T-helper 1 cell treated with Interleukin-12 subunit alpha and Interleukin-12 subunit beta and Interleukin-4 antibody, amounts not matched to agents 30 μg/mL and 1 μg/mL, for 36 hours (primary cell): ENCODE results near the gene ITGAD.
A peak's percentile ranks its signal among the peaks of the same experiment; 100 is the strongest.
"Not testable (repeated sequence)": the region's sequence is repeated elsewhere in the genome, so short reads cannot be mapped to it uniquely, and the experiment has no call there.

Experiments
- H3K27ac Mint-ChIP-seq: one replicate; pipeline ENCODE4 v1.8.0; 2021; ENCODE audit warnings: mild to moderate bottlenecking, mixed read lengths
- H3K27me3 Mint-ChIP-seq: one replicate; pipeline ENCODE4 v1.8.0; 2021; ENCODE audit warnings: low read depth, mixed read lengths
- H3K36me3 Mint-ChIP-seq: one replicate; pipeline ENCODE4 v1.8.0; 2021; ENCODE audit warnings: low read depth, mixed read lengths
- H3K4me1 Mint-ChIP-seq: one replicate; pipeline ENCODE4 v1.8.0; 2021; ENCODE audit warnings: low read depth, mixed read lengths
- H3K4me3 Mint-ChIP-seq: one replicate; pipeline ENCODE4 v1.8.0; 2021; ENCODE audit warnings: mild to moderate bottlenecking, moderate library complexity, mixed read lengths
- H3K9me3 Mint-ChIP-seq: one replicate; pipeline ENCODE4 v1.8.0; 2021; ENCODE audit warnings: mixed read lengths

The ITGAD gene

DNA sequence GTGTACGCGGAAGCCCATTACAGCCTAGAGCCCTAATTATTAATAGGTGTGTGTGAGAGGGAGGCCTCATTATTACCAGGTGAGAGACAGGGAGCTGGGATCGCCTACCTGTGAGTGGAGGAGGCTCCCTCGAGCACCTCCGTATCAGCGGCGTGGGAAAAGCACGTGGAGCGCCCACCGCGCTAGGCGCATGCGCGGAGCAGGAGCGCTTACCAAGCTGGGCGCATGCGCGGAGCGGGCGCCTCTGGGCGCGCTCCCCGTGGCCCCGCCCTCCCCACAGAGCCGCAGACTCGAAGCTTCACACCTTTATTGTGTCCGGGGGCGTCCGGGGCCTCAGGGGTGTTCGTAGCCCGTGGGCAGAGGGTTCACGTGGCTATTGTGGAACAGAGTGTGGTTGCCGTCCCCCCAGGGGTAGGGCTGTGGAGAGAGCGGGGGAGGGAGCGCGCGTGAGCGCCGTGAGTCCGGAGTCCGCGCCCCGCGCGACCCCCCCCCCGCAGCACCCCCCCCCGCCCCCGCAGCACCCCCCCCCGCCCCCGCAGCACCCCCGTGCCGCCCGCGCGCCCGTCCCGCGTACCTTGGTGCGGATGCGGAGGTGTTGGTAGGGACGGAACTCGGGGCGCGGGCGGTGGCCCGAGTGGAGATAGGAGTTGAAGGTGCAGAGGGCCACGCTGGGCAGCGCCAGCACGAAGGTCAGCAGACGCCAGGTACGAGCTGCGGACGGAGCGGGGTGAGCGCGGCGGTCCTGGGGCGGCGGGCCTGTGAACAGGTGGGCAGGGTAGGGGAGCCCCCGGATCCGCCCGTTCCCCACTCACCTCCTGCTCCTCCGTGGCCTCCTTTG, 34.5 kb downstream of the ITGAD start:
- Mint-ChIP-seq H3K4me3 (peak overlapping the region; percentile 51), H3K27ac (peak overlapping the region; percentile 55), H3K9me3 (peaks cover 5% of the 10 kb centered on the region), H3K36me3 (peaks cover 1% of the 10 kb centered on the region), H3K4me1 (peaks cover 20% of the 10 kb centered on the region), H3K27me3 (peaks cover 4% of the 10 kb centered on the region)

DNA sequence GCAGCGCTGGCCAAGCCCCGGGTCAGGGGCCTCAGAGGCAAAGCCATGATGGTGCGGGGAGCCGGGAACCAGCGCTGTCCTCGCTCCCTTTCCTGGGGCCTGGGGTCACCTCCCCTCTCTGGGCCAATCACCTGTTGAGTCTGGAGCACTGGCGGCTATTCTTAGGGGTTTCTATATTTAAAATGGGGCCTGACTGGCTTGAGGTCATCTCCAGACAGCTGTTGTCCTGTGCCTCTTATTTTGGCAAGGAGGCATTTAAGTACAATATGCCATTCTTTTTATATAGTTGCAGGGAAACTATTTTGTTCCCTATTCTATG, 35.1 kb downstream of the ITGAD start, which contains the start of gene COX6A2:
Gene COX6A2, minus strand, starts transcription at position 82 of the 319 bp plus-strand sequence. Its CDS starts 35 bp downstream, at position 47.
- peak within 1 kb of the TSS; percentile 55 for H3K27ac Mint-ChIP-seq
- peak within 1 kb of the TSS; percentile 51 for H3K4me3 Mint-ChIP-seq
- H3K9me3 Mint-ChIP-seq = peaks cover 5% of the 10 kb centered on the region
- peaks cover 16% of the 10 kb centered on the region for H3K4me1 Mint-ChIP-seq
- peaks cover 4% of the 10 kb centered on the region for H3K27me3 Mint-ChIP-seq
- H3K36me3 Mint-ChIP-seq = peaks cover 1% of the 10 kb centered on the region

DNA sequence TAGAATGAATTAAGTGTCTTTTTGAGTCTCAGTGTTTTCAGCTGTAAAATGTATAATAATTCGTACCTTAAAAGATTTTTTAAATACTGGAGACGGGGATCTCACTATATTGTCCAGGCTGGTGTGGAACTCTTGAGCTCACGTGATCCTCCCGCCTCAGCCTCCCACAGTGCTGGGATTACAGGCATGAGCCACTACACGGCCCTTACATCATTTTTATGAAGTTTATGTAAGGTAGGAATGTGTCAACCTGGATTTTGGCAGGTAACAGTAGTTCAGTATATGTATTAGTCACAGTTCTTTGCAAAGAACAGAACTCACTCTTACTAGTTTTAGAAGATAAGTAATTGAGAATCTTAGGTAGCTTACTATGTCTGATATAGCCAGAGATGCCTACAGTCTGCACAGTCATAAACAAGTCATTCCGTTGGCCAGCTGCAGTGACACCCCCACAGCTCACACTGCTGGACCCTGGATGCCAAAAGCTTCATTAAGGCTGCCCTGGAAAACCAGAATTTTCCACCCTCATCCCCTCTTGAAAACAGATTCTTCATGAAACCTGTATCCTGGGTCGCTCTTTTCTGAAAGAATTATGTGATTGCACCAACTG, 35.6 kb downstream of the ITGAD start:
- H3K9me3 Mint-ChIP-seq = peaks cover 5% of the 10 kb centered on the region
- no peak overlapping the region for H3K4me3 Mint-ChIP-seq
- H3K4me1 Mint-ChIP-seq = peaks cover 12% of the 10 kb centered on the region
- peaks cover 1% of the 10 kb centered on the region for H3K36me3 Mint-ChIP-seq
- H3K27ac Mint-ChIP-seq = no peak overlapping the region
- peaks cover 4% of the 10 kb centered on the region for H3K27me3 Mint-ChIP-seq

DNA sequence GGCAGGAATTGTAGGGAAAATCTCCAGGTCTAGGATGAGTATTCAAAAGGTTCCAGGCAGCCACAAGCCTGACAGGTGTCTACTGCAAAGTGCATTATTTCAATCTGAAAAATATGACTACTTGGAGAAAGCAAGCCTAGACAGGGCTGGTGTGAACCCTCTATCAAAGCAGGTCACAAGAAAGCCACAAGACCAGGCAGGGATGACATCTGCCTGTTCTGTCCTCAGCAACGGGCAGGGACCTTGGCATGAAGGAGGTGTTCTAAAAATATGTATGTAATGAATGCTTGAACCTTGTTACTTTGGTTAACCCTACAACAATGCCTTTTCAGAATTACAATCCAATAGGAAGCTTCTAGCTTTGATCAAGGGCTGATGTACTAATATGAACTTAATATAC, 36.2 kb downstream of the ITGAD start:
- Mint-ChIP-seq H3K9me3 (peaks cover 5% of the 10 kb centered on the region), H3K4me1 (peaks cover 10% of the 10 kb centered on the region), H3K27ac (no peak overlapping the region), H3K27me3 (peaks cover 4% of the 10 kb centered on the region), H3K4me3 (no peak overlapping the region), H3K36me3 (no peaks in the 10 kb centered on the region)

DNA sequence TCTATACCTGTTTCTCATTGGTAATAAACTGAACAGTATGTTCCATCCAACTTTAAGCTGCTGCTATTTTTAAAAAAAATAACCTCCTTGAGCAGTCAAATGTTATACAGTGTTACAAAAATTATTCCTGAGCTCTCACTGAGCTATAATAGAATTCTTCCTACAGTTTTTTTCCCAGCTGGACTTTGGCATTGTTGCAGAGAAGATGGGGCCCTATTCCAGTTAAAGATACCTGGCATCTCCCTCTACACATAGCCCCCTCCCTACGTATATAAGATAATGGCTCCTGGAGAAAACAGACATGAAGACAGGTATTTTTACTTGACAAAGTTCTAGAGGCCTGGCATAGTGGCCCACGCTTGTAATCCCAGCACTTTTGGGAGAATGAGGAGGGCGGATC, 36.7 kb downstream of the ITGAD start:
- no peaks in the 10 kb centered on the region for H3K36me3 Mint-ChIP-seq
- peaks cover 5% of the 10 kb centered on the region for H3K9me3 Mint-ChIP-seq
- H3K4me3 Mint-ChIP-seq = no peak overlapping the region
- H3K27ac Mint-ChIP-seq = no peak overlapping the region
- peaks cover 10% of the 10 kb centered on the region for H3K4me1 Mint-ChIP-seq
- peaks cover 4% of the 10 kb centered on the region for H3K27me3 Mint-ChIP-seq

DNA sequence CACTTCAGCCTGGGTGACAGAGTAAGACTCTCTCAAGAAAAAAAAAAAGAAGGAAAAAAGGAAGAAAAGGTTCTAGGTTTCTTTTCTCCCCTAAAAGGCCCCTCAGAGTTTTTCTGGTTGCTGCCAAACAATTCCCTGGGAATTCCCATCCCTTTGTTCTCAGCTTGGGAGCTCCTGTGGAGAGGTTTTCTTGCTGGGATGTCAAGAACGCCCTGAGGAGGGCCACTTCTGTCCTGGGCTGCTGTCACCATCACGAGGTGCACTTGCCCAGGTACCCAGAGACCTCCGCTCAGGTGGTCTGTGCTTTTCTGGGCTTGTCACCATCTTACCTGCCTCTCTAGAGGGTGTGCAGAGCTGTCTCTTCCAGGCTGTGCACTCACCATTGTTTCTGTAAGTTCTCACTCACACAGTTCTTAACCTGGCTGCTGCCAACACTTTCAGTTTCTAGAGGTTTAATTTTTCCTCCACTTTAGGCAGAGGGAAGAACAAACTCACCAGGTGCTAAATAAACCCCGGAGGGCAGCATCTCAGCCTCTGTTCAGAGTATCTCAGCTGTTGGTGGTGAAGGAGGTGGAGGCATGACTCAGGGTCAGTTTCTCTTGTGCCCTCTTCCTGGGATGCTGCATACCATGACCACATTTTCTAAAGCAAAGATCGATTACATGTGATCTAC, 37.4 kb downstream of the ITGAD start:
- Mint-ChIP-seq H3K9me3 (peaks cover 5% of the 10 kb centered on the region), H3K4me1 (peaks cover 10% of the 10 kb centered on the region), H3K36me3 (no peaks in the 10 kb centered on the region), H3K4me3 (no peak overlapping the region), H3K27me3 (peaks cover 4% of the 10 kb centered on the region), H3K27ac (no peak overlapping the region)

DNA sequence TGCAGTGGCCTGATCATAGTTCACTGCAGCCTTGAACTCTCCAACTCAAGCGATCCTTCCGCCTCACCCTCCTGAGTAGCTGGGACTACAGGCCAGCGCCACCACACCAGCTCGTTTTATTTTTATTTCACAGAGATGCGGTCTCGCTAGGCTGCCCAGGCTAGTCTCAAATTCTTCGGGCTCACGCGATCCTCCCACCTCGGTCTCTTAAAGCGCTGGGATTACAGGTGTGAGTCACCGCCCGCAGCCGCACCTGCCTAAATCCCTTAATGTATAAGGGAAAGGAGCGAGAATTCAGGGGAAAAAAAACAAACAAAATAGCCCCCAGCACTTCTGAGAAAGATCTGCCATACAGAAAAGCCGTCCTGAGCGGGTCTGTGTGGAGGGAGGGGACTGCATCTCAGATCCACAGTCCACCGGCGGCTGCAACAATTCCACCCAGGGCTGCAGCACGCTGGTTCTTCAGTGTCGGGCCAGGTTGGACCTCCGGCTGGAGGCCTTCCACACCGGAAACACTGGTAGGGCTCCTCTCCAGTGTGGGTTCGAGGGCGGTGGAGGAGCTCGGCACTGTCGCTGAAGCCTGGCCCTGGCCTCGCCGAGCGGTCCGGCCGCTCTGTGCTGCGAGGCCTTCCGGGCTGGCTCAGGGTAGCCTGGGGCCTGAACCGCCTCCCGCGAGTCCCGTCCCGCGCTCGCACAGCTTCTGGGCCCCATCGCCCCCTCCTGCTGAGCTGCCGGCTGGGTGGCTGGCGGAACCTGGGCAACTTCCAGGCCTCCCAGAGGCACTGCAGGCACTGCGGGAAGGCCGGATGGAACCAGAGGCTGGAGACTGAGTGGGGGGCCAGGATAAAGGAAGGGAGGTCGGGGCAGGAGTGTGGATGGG, 42.4 kb downstream of the ITGAD start:
- Mint-ChIP-seq H3K27ac (no peak overlapping the region), H3K4me3 (no peak overlapping the region), H3K36me3 (no peaks in the 10 kb centered on the region), H3K9me3 (no peaks in the 10 kb centered on the region), H3K27me3 (no peaks in the 10 kb centered on the region), H3K4me1 (peaks cover 12% of the 10 kb centered on the region)

DNA sequence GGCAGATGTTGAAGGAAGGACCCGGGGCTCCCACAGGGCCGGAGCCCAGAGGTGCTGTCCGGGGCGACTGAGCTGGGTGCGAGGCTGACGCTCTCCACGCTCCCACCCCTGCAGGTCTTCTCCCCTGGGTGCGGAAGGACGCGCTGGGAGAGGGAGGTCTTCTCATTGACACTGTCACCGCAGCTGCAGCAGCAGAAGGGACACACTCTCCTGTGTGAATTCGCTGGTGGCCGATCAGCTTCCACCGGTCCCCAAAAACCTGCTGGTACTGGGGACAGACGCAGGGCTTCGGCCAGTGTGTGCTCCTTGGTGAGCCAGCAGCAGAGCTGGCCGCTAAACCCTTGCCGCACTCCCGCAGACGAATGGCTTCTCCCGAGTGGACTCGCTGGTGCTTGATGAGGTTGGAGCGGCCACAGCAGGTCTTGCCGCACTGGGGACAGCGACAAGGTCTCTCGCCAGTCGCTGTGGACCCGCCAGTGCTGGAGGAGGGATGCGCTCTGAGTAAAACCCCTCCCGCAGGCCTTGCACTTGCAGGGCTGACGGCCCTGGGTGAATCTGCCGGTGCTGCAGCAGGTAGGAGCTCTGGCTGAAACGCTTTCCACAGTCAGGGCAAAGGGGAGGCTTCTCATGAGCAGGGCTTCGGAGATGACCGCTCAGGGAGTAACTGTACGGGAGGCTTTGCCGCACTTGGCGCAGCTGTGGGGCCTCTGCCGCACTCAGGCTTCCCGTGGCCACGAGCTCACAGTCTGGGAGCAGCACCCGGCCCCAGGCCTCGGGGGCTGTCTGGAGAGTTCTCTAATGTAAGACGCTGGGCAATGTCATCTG, 43.3 kb downstream of the ITGAD start:
- no peaks in the 10 kb centered on the region for H3K36me3 Mint-ChIP-seq
- peaks cover 9% of the 10 kb centered on the region for H3K4me1 Mint-ChIP-seq

DNA sequence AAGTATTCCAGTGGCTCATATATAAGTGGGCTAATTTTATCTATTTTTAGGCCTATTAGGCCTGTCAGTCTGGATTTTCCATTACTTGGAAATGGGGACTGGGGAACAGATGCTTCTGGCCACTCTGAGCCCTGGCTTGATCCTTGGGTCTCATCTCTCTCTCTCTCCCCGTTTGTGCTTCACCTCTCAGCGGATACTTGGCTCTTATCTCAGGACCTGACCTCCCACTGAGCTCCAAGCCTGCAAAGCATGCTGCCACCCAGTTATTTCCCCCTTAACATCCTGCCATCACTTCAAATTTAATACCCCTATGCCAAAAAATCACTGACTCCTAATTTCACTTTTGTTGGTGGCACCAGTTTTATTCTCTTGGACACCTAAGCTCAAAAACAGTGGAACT, 45.3 kb downstream of the ITGAD start:
- Mint-ChIP-seq H3K27me3 (no peaks in the 10 kb centered on the region), H3K27ac (no peak overlapping the region), H3K4me3 (no peak overlapping the region), H3K36me3 (no peaks in the 10 kb centered on the region), H3K9me3 (no peaks in the 10 kb centered on the region), H3K4me1 (peaks cover 13% of the 10 kb centered on the region)

More for the DNA sequence above, 43.3 kb downstream of the ITGAD start:
- Mint-ChIP-seq H3K4me3 (no peak overlapping the region), H3K27ac (no peak overlapping the region), H3K9me3 (no peaks in the 10 kb centered on the region), H3K27me3 (no peaks in the 10 kb centered on the region)

DNA sequence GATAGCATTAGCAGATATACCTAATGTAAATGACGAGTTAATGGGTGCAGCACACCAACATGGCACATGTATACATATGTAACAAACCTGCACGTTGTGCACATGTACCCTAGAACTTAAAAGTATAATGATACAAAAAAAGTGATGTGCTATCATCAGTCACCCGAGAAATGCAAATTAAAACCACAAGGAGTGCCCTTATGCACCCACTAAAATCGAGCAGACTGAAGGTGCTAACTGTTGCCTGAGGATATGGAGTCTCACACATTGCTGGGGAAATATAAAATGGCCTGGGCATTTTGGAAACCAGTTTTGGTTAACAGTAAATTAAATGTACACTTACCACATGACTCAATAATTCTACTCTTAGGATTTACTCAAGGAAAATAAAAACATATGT, 45.9 kb downstream of the ITGAD start:
- H3K36me3 Mint-ChIP-seq, H3K4me3 Mint-ChIP-seq, H3K9me3 Mint-ChIP-seq, H3K27me3 Mint-ChIP-seq, H3K27ac Mint-ChIP-seq: not testable (repeated sequence)
- peaks cover 13% of the 10 kb centered on the region for H3K4me1 Mint-ChIP-seq

DNA sequence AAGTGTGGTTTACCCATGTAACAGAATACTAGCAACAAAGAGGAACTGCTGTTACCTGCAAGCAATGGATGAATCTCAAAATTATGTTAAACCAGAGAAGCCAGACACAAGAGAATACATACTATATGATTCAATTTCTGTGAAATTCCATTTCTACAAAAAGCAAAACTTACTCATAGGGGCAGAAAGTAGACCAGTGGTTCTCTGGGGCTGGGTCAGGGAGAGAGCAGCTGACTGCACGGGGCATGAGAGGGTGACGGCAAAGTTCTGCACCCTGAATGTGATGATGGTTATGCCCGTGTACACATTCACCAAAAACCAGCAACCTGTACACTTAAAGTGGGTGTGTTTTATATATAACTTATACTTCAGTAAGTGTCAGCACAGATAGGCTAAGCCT, 46.4 kb downstream of the ITGAD start:
- Mint-ChIP-seq H3K36me3 (no peaks in the 10 kb centered on the region), H3K27me3 (no peaks in the 10 kb centered on the region), H3K4me3 (no peak overlapping the region), H3K9me3 (no peaks in the 10 kb centered on the region), H3K4me1 (peaks cover 13% of the 10 kb centered on the region), H3K27ac (no peak overlapping the region)

DNA sequence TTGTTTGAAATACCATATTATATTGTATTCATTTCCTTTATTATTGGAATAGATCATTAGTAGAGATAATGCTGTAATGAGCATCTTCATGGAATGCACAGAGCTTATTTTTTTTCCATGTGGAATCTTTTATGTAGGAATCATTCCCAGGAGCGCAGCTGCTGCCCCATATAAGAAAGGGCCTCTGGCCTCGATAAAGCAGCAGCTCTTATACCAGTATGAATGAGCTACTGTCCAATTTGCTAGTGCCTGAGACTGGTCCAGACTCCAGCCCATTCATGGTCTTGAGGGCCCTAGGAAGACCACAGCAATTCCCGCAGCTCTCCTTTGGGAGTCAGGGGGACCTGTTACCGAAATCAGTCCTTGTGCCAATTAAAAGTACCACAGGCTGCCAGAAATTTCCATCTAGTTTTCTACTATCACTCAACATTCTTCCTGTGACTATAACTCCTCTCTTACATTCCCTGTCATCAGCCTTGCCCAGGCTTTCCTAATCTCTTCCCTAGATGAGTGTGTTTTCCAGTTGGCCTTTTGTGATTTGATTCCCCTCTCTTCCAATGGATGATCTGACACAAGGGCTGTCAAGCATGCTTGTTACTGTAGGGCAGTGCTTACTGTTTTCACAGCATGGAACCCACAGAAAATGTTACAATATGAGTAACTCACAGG, 47.5 kb downstream of the ITGAD start:
- Mint-ChIP-seq H3K27me3 (peaks cover 5% of the 10 kb centered on the region), H3K4me3 (no peak overlapping the region), H3K36me3 (no peaks in the 10 kb centered on the region), H3K9me3 (no peaks in the 10 kb centered on the region), H3K27ac (no peak overlapping the region), H3K4me1 (peaks cover 14% of the 10 kb centered on the region)

DNA sequence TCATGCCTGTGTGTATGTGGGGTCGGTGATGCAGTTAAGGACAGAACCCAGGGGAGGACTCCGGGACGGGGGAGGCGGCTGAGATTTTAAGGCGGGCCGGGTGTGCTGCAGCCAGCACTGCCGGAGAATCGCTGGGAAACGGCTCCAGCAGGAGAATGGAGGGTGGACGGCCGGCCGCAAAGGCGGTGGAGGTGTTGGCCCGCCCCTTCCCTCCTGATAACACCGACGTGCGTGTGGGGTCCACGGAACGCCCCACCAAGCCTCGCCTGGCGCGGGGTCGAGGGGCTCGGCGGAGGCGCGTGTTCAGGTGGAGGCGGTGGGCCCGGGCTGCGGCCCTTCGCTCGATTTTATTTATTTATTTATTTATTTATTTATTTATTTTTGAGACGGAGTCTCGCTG, 48.8 kb downstream of the ITGAD start:
- no peaks in the 10 kb centered on the region for H3K9me3 Mint-ChIP-seq
- peak overlapping the region; percentile 77 for H3K4me3 Mint-ChIP-seq
- H3K4me1 Mint-ChIP-seq = peaks cover 17% of the 10 kb centered on the region
- peak overlapping the region; percentile 21 for H3K27ac Mint-ChIP-seq
- no peaks in the 10 kb centered on the region for H3K36me3 Mint-ChIP-seq
- H3K27me3 Mint-ChIP-seq = peaks cover 5% of the 10 kb centered on the region
